Gastrocnemius medialis (tissue), 4 donors: Measurements from ENCODE around the gene DLX4.

Experiments used
- POLR2A ChIP-seq, 2 donors: fragments of 450-650 bp; IDR thresholded peaks; one replicate each; pipeline ENCODE4 v1.6.1; 2017; ENCODE audit warnings: antibody characterized with exemption in 2 of 2, mild to moderate bottlenecking in 2 of 2, moderate library complexity in 2 of 2
- TF ChIP-seq, protein P1 (sequence below), 5 experiments: fragments of 450-650 bp in 3 of 5; fragments of 200-600 bp in 2 of 5; sonication (generic) in 2 of 5; IDR thresholded peaks in 4 of 5; conservative IDR thresholded peaks in 1 of 5; 1 replicate in 4 of 5; 2 replicates in 1 of 5; pipeline ENCODE4 v1.5.1; 2016 to 2019; ENCODE audit warnings: antibody characterized with exemption in 5 of 5, mild to moderate bottlenecking in 3 of 5, moderate library complexity in 3 of 5

DNA sequence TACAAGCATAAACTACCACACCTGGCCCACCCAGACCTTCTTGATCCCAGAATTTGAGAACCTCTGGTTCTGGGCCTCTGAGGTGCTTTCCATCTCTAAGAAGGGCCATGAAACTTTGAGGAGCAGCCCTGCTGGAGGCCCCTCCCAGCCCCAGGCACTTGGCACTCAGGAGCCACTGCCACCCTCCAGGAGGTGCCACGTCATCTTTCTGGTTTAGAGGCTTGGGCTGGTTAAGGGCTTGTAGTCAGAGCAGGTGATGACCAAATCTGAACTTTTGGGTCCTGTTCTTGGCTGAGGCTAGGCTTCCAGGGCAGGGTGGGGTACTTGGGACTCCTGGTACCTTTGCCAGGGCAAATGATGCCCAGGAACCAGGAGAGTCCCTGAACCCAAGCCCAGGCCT is 13.8 kb upstream of the DLX4 start:
- TF ChIP-seq, protein P1, sequence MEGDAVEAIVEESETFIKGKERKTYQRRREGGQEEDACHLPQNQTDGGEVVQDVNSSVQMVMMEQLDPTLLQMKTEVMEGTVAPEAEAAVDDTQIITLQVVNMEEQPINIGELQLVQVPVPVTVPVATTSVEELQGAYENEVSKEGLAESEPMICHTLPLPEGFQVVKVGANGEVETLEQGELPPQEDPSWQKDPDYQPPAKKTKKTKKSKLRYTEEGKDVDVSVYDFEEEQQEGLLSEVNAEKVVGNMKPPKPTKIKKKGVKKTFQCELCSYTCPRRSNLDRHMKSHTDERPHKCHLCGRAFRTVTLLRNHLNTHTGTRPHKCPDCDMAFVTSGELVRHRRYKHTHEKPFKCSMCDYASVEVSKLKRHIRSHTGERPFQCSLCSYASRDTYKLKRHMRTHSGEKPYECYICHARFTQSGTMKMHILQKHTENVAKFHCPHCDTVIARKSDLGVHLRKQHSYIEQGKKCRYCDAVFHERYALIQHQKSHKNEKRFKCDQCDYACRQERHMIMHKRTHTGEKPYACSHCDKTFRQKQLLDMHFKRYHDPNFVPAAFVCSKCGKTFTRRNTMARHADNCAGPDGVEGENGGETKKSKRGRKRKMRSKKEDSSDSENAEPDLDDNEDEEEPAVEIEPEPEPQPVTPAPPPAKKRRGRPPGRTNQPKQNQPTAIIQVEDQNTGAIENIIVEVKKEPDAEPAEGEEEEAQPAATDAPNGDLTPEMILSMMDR (IDR thresholded peaks at IDR 0.05 in 4 of 5, conservative IDR thresholded peaks at IDR 0.05 in 1 of 5) = no peak
- no peak for TF ChIP-seq POLR2A (IDR thresholded peaks at IDR 0.05)
